Measurements from ENCODE around the gene ZNF385D.

ZNF385D gene

GRCh38 chr3:21601178-21601577 is 149.8 kb downstream of the ZNF385D start:
- DNase-seq (ENCODE audit: low spot score), result no peak

GRCh38 chr3:21599890-21600289 is 151.1 kb downstream of the ZNF385D start:
- no peak for DNase-seq (ENCODE audit: low spot score)

GRCh38 chr3:21592828-21593227 is 158.2 kb downstream of the ZNF385D start:
- DNase-seq (ENCODE audit: low spot score), result no peak

- DNase-seq (ENCODE audit: low spot score), result no peak
Observed at GRCh38 chr3:21587894-21588293, 163.1 kb downstream of the ZNF385D start.

GRCh38 chr3:21585216-21585740 is 165.7 kb downstream of the ZNF385D start:
- DNase-seq (ENCODE audit: low spot score), result no peak

- DNase-seq (ENCODE audit: low spot score), result no peak
Observed at GRCh38 chr3:21573291-21573690, 177.7 kb downstream of the ZNF385D start.

- DNase-seq (ENCODE audit: low spot score), result no peak
Observed at GRCh38 chr3:21564531-21564930, 186.5 kb downstream of the ZNF385D start.

GRCh38 chr3:21562243-21562642 is 188.8 kb downstream of the ZNF385D start:
- no peak for DNase-seq (ENCODE audit: low spot score)

GRCh38 chr3:21561472-21561871 is 189.5 kb downstream of the ZNF385D start:
- DNase-seq (ENCODE audit: low spot score), result no peak

- DNase-seq (ENCODE audit: low spot score), result no peak
Observed at GRCh38 chr3:21551019-21551418, 200.0 kb downstream of the ZNF385D start.

- DNase-seq (ENCODE audit: low spot score), result no peak
Observed at GRCh38 chr3:21544076-21544462, 206.9 kb downstream of the ZNF385D start.

GRCh38 chr3:21543380-21544075 is 207.5 kb downstream of the ZNF385D start:
- DNase-seq (ENCODE audit: low spot score), result no peak

GRCh38 chr3:21542656-21543379 is 208.2 kb downstream of the ZNF385D start:
- DNase-seq (ENCODE audit: low spot score), result no peak

- DNase-seq (ENCODE audit: low spot score), result no peak
Observed at GRCh38 chr3:21540265-21540664, 210.7 kb downstream of the ZNF385D start.

GRCh38 chr3:21534462-21534861 is 216.5 kb downstream of the ZNF385D start:
- DNase-seq (ENCODE audit: low spot score), result no peak

- DNase-seq (ENCODE audit: low spot score), result no peak
Observed at GRCh38 chr3:21533002-21533401, 218.0 kb downstream of the ZNF385D start.

- DNase-seq (ENCODE audit: low spot score), result no peak
Observed at GRCh38 chr3:21531909-21532308, 219.1 kb downstream of the ZNF385D start.

- DNase-seq (ENCODE audit: low spot score), result no peak
Observed at GRCh38 chr3:21528291-21528995, 222.6 kb downstream of the ZNF385D start.

GRCh38 chr3:21526461-21526860 is 224.5 kb downstream of the ZNF385D start:
- DNase-seq (ENCODE audit: low spot score), result no peak

- no peak for DNase-seq (ENCODE audit: low spot score)
Observed at GRCh38 chr3:21524133-21524532, 226.9 kb downstream of the ZNF385D start.

- DNase-seq (ENCODE audit: low spot score), result no peak
Observed at GRCh38 chr3:21520106-21520963, 230.7 kb downstream of the ZNF385D start.

- no peak for DNase-seq (ENCODE audit: low spot score)
Observed at GRCh38 chr3:21517184-21517583, 233.8 kb downstream of the ZNF385D start.
